DOHH2 (cell line): ENCODE results near the gene CIBAR2.

ENCODE experiments used
- CTCF ChIP-seq: fragments of 200-600 bp; sonication (generic); IDR thresholded peaks from one replicate; pipeline ENCODE4 v1.5.1; 2014; ENCODE audit warnings: antibody characterized with exemption, mild to moderate bottlenecking, low read depth, low read length; ENCODE audit not compliant: poor library complexity, severe bottlenecking
- EZH2phosphoT487 ChIP-seq: fragments of 200-600 bp; sonication (generic); IDR thresholded peaks from 2 replicates; pipeline ENCODE4 v1.6.1; 2017; ENCODE audit warnings: borderline replicate concordance, mild to moderate bottlenecking, antibody characterized with exemption, low read length, moderate library complexity, mixed read lengths

DNA sequence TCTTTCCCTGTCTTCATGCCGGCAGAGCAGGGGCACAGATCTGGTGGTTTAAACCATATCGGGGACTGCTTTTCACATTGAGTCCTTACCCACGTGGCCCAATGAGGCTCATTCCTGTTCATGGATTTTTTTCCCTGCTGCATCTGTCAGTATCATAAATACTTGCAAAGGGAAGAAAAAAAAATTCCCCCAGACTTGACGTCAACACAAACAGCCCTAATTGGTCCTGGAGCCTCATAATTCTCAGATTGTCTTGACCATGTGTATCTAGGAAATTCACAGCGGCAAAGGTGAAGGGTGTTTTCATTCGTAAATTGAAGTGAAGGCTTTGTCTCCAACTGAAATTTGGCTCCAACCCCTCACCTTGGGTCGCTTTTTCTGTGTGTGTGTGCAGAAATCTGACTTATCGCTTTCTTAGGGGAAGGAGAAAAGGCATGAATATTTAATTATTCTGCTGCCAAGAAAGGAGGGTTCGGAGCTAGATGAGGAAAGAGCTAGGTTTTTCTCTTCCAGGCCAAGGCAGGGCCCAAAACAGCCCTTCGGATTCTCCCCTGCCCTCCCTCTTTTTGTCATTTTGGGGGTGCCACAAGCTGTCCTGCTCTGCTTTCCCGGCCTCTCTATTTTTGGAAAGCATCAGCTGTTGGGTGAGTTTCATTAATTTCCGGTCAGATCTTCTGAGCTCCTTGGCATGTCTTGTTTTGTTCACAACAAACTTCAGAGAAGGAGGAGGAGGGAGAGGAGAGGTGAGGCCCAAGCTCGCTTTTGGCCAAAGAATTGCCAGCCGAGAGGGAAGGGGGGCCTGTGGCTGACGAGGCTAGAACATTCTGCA lies 17.8 kb upstream of the CIBAR2 start:
- TF ChIP-seq EZH2phosphoT487 (no peak), CTCF (no peak)
